Measurements from ENCODE around the gene ALPL. TPM values are rescaled to one million over a fixed set of nuclear protein-coding genes. Genes with fewer than 3 reads are reported as not detected.

ALPL gene
- total RNA-seq, 1 donor from 2014 or later, result 4.0 TPM

GRCh38 chr1:21598904-21599303 lies 89.7 kb downstream of the ALPL start:
- DNase-seq, result no peak

GRCh38 chr1:21599402-21599801 lies 90.2 kb downstream of the ALPL start:
- DNase-seq, result no peak

- no peak for DNase-seq
Measured at GRCh38 chr1:21601278-21602048, 92.2 kb downstream of the ALPL start.

GRCh38 chr1:21603177-21604138 lies 94.2 kb downstream of the ALPL start:
- DNase-seq, result no peak

GRCh38 chr1:21604208-21604957 lies 95.2 kb downstream of the ALPL start:
- no peak for DNase-seq

- DNase-seq, result no peak
Measured at GRCh38 chr1:21605012-21605715, 95.9 kb downstream of the ALPL start.

GRCh38 chr1:21605964-21606705 lies 96.9 kb downstream of the ALPL start:
- no peak for DNase-seq

GRCh38 chr1:21607549-21608529 lies 98.6 kb downstream of the ALPL start:
- no peak for DNase-seq

GRCh38 chr1:21608798-21609197 lies 99.6 kb downstream of the ALPL start:
- no peak for DNase-seq

GRCh38 chr1:21610027-21610426 lies 100.8 kb downstream of the ALPL start:
- DNase-seq, result no peak

GRCh38 chr1:21610989-21611785 lies 102.0 kb downstream of the ALPL start:
- DNase-seq, result no peak

- no peak for DNase-seq
Measured at GRCh38 chr1:21612057-21612456, 102.8 kb downstream of the ALPL start.

GRCh38 chr1:21613072-21613867 lies 104.0 kb downstream of the ALPL start:
- no peak for DNase-seq

GRCh38 chr1:21614419-21615115 lies 105.3 kb downstream of the ALPL start:
- DNase-seq, result no peak

GRCh38 chr1:21616372-21616771 lies 107.1 kb downstream of the ALPL start:
- DNase-seq, result no peak

GRCh38 chr1:21617126-21617738 lies 108.0 kb downstream of the ALPL start:
- no peak for DNase-seq

GRCh38 chr1:21618059-21618458 lies 108.8 kb downstream of the ALPL start:
- no peak for DNase-seq
